Right renal cortex interstitium (tissue), 3 donors: ENCODE results near the gene UPK2. TPM values are rescaled to one million over a fixed set of nuclear protein-coding genes. Genes with fewer than 3 reads are reported as not detected.
A peak's percentile ranks its signal among the peaks of the same experiment; 100 is the strongest.

Source experiments
- DNase-seq, 3 donors: peaks; one replicate each; pipeline ENCODE4 v3.0.0-alpha.2; 2013; ENCODE audit warnings: low read depth in 3 of 3, low spot score in 2 of 3
- polyA plus RNA-seq, 3 donors: library from polyadenylated mRNA; unstranded; fragments of 120-200 nt; gene quantifications; one replicate each; pipeline ENCODE4 v1.2.1, GENCODE V29; 2013; ENCODE audit not compliant: insufficient read length in 3 of 3

The UPK2 gene
- polyA plus RNA-seq, 3 donors = 0.22 to 16.8 (median 7.0) TPM

DNA sequence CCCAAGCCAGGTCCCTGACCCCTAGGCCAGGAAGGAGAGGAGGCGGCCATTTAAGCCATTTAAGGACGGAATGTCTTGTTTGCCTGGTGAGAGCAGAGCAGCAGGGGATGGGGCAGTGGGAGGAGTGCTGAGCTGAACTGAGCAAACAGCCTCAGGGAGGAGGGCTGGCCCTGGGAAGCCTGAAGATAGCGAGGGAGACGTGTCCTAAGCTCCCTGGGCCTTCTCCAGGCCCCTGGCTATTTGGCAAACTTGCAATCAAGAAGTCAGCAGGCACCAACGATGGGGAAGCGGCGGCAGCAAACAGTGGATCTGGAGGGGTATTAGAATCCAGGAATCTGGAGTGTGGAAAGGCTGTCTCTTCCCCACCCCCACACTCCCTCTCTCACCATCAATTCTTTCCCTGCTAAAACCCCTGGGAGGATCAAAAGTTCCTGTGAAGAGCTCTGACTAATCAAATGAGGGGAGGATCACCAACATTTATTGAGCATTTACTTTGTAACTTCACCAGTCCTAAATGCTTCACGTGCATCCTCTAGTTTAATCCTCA, 39.2 kb upstream of the UPK2 start:
- no peak for DNase-seq

DNA sequence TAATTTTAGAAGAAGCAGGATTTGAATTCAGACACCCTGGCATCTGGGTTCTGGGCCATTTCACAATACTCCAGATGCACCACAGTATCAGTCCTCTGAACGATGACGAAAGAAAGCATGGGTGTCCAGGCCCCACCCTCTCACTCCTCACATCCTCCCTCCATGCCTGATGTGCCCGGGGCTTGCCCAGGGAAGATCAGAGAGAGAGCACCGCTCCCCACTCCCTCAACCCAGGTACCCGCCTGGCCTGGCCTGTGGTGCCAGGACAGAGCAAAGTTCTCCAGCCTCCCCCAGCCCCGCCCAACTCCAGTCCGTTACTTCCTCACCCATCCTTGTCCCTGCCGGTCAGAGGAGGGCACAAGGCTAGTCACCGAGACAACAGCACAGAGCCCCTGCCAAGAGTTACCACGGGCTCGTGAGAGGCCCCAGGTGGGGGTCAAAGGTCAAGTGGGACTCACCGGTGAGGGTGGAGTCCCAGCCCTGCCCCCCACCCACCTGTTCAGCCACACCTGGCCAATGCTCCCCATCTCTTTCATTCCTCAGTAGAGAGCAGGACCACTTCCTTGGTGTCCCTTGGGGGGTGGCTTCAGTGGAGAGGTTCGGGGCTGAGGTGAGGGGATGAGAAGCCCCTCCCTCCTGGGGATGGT, 38.5 kb upstream of the UPK2 start:
- DNase-seq = no peak

DNA sequence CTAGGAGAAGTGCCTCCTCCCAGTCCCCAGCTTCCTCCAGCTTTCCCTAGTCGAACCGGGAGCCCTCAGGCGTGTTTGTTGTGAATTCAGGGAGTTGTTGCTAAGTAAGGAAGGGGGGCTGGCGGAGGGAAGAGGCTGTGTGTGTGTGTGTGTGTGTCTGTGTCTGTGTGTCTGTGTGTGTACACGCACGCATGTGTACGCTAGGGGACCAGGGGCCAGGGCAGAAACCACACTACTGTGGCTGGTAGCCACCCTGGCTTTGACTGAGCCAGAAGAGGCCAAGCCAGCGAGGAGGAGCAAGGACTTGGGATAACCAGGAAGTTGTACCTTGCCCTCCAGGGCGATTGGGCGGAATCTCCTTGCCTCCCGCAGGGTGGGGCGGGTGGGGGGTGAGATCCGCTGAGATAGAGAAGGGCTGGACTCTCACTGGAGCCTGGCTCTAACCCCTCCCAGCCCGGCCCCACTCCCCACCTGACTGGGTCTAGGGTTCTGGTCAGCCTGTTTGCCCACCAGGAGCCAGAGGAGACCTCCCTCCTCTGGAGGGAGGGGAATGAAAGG, 37.9 kb upstream of the UPK2 start:
- no peak for DNase-seq

DNA sequence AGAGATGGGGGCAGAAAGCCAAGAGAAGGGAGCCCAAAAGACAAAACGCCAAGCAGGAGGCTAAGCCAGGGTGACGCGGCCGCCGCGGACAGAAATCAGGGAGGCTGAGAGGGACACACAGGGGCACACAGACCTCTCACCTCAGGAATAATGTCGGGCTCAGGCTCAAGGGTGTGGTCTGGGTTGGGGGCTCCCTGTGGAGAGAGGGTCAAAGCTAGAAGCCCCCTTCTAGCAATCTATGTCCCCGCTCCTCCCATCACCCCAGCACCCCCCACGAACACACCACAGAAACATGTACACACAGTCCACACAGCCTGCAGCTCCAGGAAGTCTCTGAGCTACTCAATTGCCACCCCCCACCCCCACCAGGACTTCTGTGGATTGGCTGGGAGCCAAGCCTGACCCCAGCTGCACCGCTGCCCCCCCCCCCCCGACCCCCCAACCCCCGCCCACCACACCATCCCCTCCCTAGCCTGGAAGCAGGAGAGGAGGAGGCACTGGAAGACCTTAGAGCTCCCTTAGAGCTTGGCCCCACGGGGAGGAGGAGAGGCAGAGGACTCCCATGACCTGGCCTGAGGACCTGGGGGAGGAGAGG, 37.3 kb upstream of the UPK2 start:
- DNase-seq = no peak

DNA sequence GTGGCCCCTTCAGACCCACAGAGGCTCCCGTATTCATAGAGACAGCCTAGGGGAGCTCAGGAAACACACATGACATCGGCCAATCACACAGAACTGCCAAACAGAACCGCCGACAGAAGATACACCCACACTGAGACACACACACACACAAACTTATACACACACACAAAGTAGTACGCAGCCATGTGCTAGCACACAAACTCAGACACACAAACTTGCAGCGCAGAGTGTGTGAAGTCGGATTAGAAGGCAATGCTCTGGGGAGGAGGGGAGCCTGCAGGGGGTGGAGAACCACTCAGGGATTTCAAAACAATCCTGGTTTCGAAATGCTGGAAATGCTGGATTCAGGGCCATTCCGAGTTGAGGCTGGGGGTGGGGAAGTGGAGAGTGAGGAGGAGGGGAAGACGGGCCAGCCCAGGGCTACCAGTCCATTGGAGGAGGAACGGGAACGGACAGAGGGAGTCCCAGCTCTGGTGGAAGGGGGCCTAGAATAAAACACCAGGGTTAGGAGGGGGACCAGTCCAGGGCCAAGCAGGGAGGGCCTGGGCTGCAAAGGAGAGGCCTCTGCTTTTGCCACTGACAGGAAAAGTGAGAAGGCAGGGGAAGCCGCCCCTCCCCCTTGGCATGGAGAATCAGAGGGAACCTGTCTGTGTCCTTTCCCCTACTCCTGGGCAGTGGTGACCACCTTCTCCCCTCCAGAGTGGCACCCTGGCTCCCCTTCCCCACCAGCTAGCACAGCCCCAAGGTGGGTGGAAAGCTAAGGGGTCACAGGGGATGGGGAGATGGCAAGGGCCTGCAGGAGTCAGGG, 34.8 kb upstream of the UPK2 start:
- no peak for DNase-seq

DNA sequence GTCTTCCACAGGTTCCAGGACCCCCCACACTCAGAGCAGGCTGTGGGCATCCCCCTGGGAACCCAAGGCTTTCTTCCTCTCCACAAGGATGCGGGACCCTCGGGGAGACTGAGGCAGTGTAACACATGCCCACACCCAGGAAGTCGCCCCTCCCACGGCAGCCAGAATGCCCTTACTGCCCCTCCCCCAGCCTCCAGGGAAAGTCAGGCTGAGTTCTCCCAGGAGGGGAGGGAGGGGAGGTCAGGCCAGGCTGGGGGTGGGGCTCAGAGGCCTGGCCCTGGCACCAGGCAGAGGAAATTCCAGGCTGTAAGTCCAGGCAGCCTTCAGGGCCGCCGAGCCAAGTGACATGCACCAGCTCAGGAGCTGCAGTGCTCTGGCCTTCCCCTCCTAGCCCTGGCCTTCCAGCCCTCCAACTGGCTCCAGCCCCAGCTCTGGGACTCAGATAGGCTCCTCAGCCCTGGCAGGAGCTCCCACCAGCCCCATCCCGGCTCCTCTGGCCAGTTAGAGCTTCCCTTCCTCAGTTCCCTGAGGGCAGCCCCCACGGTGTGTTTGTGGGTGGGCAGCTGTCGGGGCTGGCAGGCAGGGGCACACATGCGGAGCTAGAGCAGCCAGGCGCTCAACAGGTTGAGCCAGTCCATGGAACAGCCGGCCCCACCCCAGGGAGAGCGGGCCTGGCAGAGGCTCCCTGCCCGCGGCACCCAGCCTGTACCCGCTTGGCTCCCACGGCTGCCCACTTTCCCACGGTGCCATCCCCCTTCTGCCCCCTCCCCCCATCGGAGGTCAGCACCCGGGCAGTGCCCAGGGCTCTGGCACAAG, 34.0 kb upstream of the UPK2 start:
- no peak for DNase-seq

DNA sequence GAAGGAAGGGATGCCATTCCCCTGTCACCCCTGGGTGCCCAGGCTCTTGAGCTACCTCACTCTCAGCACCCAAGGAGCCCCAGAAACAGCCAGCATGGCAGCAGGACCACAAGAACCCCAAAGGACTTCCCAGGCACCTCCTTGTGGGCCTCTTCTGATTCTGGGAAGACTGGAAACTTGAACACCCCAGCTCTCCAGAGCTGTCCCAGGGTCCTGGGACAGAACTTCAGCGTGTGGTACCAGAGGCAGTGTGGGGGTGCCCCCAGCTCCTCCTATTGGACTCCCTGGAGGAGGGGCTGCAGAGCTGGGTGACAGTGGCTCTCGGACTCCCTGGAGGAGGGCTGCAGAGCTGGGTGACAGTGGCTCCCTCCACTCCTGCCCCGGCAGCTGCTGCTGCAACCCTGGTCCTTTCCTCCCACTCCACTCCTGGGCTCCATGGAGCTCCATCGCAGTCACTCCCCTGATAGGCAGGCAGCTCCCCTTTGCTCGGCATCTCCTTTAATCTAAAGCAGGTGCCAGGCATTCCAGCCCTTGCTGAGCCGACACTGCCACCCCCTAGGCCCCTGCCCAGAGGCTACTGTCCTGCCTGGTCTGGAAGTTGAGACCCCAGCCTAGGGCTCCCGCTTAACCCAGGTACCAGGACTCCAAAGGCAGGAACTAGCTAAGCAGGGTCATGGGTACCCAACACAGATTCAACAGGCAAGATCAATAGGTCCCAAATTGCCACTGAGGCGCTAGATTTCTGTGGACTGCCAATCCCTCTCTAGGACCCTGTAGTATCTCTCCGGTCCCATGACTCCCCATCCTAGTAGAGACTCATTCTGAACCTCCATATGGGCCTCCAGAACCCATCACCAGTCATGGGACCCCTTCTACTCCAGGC, 33.1 kb upstream of the UPK2 start:
- no peak for DNase-seq

DNA sequence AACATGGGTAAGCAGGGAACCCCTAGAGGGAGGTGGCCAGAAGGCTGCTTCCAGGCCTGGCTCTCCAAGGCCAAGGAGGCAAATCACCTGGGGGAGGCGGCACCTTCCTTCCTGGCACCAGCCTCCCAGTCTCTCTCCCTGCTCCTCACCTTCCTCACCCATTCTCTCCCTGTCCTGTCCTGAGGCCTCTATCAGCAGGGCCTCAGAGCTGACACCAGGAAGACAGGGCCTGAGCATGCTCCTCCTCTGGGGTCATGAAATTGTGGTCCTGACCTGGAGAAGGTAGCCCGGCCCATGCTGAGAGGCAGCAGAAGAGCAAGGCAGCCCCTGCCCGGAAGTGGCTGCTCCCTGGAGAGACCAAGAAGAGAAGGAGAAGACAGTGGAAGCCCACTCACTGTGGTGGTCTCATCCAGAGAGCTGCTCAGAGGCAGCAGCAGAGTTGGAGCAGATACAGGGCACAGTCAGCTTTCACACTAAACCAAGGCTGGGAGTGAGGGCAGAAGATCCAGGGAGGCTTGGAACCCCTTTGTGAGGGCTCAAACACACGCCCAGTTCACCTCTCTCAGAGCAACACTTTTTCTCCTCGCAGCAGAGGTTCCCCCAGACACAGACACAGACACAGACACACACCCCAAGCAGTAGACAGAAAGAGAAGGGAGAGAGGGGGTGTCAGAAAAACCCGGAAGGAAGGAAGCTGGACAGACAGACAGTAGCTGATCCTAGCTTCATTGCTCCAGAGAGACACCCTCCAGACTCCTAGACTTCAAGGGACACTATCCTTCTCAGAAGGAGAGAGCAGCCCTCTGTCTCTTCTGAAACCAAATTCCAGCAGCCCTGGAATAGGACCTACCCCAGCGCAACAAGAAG, 32.1 kb upstream of the UPK2 start:
- no peak for DNase-seq

DNA sequence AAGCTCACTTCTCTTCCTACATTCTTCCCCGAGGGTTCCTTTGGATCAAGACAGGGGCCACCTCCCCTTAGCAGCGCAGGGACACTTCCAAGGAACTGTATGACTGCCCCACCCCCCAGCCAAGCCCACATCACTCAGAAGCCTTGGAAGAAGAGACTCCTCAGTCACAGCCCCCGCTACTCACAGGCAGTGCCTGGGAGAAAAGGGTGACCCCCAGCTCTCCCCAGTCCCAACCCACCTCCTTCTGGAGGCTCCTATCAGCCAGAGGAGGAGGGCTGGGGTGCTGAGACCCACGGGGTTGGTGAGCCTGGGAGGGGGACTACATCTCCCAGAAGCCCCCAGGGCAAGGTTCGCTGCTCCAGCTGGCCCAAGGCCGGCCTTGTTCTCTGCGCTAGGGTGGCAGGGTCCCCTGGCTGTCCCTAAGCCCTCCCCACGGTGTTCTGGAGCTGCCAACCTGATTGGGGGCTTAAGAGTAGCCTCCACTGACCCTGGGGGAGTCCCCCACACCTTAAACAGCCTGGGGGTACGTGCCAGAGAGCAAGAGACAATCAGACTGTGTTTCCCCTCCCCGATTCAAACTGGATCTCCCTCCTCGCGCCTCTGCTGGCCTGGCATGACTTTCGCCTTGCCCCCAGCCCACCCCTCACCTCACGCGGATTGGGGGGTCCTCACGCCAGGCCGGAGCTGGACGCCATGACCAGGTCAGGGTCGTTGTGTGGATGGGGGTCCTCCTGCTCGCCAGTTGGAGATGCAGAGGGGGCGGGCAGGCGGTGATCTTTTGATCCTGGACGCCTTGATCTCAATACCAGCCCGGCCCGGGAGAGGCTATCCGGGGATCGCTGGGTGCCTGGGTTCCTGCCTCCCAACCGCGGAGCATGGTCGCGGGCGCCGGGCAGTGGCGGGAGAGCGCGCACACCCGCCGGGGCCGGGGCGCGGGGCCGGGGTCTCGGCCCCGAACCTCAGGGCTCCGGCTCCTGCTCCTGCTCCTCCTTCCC, 31.2 kb upstream of the UPK2 start:
- no peak for DNase-seq

DNA sequence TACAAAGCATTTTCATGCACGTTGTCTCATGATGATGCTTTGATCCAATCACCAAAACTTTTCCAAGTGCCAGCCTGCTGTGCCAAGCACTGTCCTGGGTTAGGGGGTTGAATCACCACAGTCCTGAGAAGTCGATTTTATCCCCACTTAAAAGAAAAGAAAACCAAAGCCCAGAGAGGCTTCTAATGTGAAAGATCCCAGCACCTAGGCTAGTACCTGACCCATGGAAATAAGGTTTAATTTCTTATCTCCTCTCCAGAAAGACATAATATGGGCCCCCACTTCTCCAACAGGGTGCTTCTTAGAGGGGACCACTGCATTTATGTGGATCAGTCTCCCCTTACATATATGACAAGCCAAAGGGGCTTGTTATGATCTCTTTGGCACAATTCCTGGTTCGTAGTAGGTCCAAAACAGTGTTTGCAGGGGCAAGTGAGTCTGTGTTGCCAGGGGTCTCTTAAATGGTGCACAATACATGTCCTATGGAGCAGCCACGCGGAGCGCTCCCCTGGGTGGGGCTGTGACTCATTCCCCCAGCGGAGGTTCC, 28.5 kb upstream of the UPK2 start:
- no peak for DNase-seq

DNA sequence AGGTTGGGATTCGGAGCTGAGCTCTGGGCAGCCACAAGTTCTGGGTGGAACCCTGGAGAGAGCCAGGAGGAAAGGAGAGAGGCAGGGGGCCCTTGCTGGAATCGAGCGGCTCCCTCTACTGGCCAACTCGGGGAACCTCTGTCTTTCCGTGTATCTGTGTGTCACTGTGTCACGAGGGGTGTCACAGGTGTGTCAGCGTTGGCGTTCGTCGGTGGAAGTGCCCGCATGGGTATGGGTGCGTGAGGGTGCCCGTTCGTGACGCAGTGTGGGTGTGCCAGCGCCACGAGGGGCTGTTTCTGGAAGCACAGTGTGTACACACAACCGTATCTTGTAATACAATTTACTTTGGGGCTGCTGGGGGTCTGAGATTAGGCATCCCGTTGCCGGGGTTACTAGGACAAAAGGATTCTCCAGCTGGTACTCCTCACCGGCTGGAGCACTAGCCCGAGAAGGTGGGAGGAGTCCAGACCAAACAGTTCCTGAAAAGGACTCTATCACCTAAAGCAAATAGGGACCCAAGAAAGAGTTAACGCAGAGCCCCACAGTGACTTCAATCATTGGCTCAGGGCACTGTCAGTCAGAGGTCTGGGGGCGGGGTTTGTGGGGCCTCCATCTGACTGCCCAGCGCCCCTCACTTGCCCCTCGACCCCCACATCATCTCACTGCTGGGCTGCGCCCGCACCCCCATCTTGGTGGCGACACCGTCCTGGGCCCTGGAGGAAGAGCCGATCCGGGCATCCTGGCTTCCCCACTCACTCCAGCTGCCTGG, 27.8 kb upstream of the UPK2 start:
- DNase-seq = peak; percentile 89 to 93 (median 92)

DNA sequence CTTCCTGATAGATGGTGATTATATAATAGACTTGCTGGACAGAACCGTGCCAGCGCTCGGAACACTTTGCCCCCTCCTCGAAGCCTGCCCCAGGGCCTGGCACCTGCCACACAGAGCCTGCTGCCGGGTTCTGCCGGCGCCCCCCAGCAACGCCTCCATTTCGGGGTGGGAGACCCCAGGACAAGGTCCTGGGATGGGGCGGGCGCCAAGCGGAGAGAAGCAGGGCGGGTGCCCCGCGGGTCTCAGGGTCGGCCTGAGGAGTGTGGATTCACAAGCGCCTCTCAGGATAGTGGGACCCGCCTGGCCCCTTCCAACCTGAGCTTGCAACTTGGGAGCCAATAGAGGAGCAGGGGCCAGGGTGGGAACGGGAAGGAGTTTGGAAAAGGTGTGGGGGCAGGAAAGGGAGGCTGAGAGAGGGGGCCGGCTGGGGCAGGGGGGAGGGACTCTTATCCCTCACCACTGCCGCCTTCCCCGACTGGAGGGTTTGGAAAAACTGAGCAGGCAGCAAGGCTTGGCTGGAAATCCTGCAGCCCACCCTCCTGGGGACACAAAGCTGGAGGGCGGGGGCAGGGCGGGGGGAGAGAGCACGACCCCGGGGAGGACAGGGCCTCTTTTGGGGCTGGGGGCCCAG, 27.1 kb upstream of the UPK2 start:
- no peak for DNase-seq

DNA sequence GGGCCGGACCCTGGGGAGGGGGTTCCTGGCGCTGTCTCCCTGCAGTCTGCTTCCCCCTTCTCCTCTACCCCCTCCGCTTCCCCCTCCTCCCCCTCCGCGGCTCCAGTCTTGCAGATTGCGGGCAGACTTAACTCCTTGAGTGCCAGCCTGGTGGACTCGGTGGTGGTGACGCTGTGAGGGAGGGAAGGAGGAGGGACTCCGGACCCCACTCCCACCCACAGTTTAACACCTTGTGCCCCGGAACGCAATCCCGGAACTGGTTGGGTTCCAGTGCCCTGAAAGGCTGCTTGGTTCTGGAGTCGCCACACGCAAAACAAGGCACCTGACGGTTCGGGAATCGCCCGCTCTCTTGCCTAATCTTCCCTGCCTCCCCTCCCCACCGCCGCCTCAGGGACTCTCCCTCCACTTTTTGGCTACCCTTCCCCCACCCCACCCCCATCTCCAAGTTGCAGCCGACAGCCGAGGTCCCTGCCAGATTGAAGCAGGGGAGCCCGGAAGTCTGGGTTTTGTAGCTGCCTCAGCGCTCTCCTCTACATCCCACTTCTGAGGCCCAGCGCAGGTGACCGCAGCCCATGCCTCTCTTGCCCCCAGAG, 26.5 kb upstream of the UPK2 start:
- peak; percentile 82 to 92 (median 86) for DNase-seq

DNA sequence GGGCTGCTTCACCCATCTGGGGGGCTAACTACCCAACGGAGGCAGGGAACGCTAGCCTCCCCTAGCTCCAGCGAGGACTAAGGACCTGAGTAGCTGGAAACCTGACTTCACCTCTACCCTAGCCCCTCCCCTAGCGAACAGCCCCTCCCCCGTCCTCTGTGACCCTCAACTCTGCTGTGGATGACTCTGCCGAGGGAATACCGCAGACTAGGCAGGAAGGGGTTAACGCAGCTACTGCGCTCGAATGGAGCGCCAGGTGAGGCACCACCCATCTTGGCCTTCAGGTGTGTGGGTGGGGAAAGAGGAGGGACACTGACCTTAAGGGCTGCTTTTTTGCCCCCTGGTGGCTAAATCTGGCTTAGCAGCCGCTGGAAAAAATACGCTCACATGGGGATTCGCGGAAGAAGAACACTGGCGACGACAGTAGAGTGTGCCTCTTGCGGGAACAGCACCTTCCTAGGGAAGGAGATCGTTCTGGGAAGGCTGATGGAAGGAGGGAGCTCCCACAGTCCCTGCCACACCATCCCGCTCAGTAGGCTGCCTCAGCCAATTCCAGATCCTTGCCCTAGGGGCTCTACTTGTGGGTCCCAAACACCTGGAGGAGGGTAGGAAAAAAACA, 25.9 kb upstream of the UPK2 start:
- peak in 2 of 3 donors; percentile 89 to 90 for DNase-seq

DNA sequence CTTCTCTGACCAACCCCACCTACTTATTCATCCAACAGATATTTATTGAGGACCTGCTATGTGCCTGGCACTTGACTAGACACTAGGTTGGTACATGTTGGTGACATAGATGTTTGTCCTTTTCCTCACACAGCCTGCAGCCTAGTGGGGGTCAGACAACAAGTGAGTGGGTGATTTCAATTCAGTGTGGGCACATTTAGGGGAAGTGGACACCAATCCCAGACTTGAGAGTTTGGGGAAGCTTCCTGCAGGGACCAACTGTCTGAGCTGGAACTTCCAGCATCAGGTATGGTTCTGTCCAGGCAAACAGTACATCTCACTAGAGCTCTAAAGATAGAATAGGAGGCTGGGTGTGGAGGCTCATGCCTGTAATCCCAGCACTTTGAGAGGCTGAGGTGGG, 24.5 kb upstream of the UPK2 start:
- no peak for DNase-seq
